ENCODE data around the gene ERFL. TPM values are rescaled to one million over a fixed set of nuclear protein-coding genes. Genes with fewer than 3 reads are reported as not detected.
A peak's percentile ranks its signal among the peaks of the same experiment; 100 is the strongest.
"Not testable (repeated sequence)": the region's sequence is repeated elsewhere in the genome, so short reads cannot be mapped to it uniquely, and the experiment has no call there.

Gene ERFL
- polyA plus RNA-seq, 3 donors = 0.06 to 0.21 (median 0.12) TPM

- DNase-seq (ENCODE audit: extremely low read depth in 1 of 11, low read depth in 9 of 11, low spot score in 4 of 11) = no peak
Observed at GRCh38 chr19:41947091-41947490, 18.8 kb upstream of the ERFL start.

- DNase-seq (ENCODE audit: extremely low read depth in 1 of 11, low read depth in 9 of 11, low spot score in 4 of 11) = no peak
Observed at GRCh38 chr19:41945135-41945766, 17.0 kb upstream of the ERFL start.

- DNase-seq (ENCODE audit: extremely low read depth in 1 of 11, low read depth in 9 of 11, low spot score in 4 of 11) = no peak
Observed at GRCh38 chr19:41944336-41944735, 16.1 kb upstream of the ERFL start.

GRCh38 chr19:41941410-41942202 lies 13.4 kb upstream of the ERFL start:
- no peak for DNase-seq (ENCODE audit: extremely low read depth in 1 of 11, low read depth in 9 of 11, low spot score in 4 of 11)

GRCh38 chr19:41940731-41941409 lies 12.6 kb upstream of the ERFL start:
- no peak for DNase-seq (ENCODE audit: extremely low read depth in 1 of 11, low read depth in 9 of 11, low spot score in 4 of 11)

GRCh38 chr19:41939861-41940730 lies 11.8 kb upstream of the ERFL start:
- DNase-seq (ENCODE audit: extremely low read depth in 1 of 11, low read depth in 9 of 11, low spot score in 4 of 11) = peak in 7 of 11 donors; percentile 29 to 63 (median 43)

- not testable (repeated sequence) for DNase-seq (ENCODE audit: extremely low read depth in 1 of 11, low read depth in 9 of 11, low spot score in 4 of 11)
Observed at GRCh38 chr19:41939209-41939608, 11.0 kb upstream of the ERFL start.

GRCh38 chr19:41937525-41938468 lies 9.5 kb upstream of the ERFL start:
- DNase-seq (ENCODE audit: extremely low read depth in 1 of 11, low read depth in 9 of 11, low spot score in 4 of 11) = no peak

GRCh38 chr19:41936961-41937360 lies 8.7 kb upstream of the ERFL start:
- DNase-seq (ENCODE audit: extremely low read depth in 1 of 11, low read depth in 9 of 11, low spot score in 4 of 11) = no peak

GRCh38 chr19:41936416-41936850 lies 8.2 kb upstream of the ERFL start:
- no peak for DNase-seq (ENCODE audit: extremely low read depth in 1 of 11, low read depth in 9 of 11, low spot score in 4 of 11)

GRCh38 chr19:41935760-41936415 lies 7.6 kb upstream of the ERFL start:
- DNase-seq (ENCODE audit: extremely low read depth in 1 of 11, low read depth in 9 of 11, low spot score in 4 of 11) = no peak

- peak in 7 of 11 donors; percentile 23 to 66 (median 47) for DNase-seq (ENCODE audit: extremely low read depth in 1 of 11, low read depth in 9 of 11, low spot score in 4 of 11)
Observed at GRCh38 chr19:41934849-41935374, 6.7 kb upstream of the ERFL start.

GRCh38 chr19:41933693-41934426 lies 5.6 kb upstream of the ERFL start:
- no peak for DNase-seq (ENCODE audit: extremely low read depth in 1 of 11, low read depth in 9 of 11, low spot score in 4 of 11)

GRCh38 chr19:41932720-41933332 lies 4.6 kb upstream of the ERFL start:
- no peak for DNase-seq (ENCODE audit: extremely low read depth in 1 of 11, low read depth in 9 of 11, low spot score in 4 of 11)

GRCh38 chr19:41932259-41932719 lies 4.0 kb upstream of the ERFL start:
- no peak for DNase-seq (ENCODE audit: extremely low read depth in 1 of 11, low read depth in 9 of 11, low spot score in 4 of 11)

- no peak for DNase-seq (ENCODE audit: extremely low read depth in 1 of 11, low read depth in 9 of 11, low spot score in 4 of 11)
Observed at GRCh38 chr19:41930926-41931592, 2.8 kb upstream of the ERFL start.
